ENCODE measurements around the gene VEGFB.

Gene VEGFB

GRCh38 chr11:64211181-64211872, 23.1 kb upstream of the VEGFB start:
- no peak for DNase-seq

- no peak for DNase-seq
Observed at GRCh38 chr11:64216879-64217278, 17.5 kb upstream of the VEGFB start.

DNA sequence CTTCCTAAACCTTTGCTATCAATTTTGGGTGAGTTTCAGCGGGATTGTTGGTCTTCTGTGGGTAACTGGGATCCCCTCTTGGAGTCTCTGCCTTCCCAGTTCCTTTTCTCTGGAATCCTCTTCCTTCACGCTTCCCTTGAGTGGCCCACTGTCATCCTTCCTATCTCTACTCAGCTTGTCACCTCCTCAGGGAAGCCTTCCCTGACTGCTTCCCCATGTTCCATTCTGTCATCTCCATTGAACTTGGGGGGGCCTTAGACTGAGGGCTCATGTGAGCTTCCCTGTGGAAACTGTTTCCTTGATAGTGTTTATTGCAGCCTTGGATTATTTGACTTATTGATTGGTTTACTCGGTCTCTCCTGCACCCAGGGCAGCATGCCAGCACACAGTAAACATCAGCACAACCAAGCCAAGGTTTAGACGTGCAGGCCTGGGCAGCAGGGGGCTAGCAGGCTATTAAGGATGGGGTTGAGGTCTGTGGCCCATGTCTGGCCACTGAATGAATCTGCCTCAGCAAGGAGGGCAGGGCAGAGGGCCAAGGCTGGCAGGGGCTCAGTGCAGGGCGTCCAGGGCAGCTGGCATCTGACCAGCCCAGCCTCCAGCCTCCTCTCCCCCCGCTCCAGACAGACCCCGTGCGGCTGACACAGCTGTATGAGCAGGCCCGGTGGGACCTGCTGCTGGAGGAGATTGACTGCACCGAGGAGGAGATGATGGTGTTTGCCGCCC, 15.6 kb upstream of the VEGFB start:
- no peak for DNase-seq

- DNase-seq = no peak
Observed at GRCh38 chr11:64219354-64219684, 15.1 kb upstream of the VEGFB start.

DNA sequence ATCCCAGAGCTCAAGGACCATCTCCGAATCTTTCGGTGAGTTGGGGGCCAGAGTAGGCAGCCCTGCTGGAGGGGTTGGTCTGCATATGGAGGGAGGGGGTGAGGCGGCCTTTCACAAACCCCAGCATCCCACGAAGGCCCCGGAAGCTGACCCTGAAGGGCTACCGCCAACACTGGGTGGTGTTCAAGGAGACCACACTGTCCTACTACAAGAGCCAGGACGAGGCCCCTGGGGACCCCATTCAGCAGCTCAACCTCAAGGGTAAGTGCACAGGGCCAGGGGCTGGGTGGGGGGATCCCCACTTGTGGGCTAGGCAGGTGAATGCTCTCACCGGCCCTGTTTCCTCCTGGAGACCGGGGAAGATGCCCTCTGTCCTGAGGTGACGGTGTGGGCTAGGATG, 14.6 kb upstream of the VEGFB start:
- no peak for DNase-seq

- DNase-seq = no peak
Observed at GRCh38 chr11:64220271-64220670, 14.1 kb upstream of the VEGFB start.

DNA sequence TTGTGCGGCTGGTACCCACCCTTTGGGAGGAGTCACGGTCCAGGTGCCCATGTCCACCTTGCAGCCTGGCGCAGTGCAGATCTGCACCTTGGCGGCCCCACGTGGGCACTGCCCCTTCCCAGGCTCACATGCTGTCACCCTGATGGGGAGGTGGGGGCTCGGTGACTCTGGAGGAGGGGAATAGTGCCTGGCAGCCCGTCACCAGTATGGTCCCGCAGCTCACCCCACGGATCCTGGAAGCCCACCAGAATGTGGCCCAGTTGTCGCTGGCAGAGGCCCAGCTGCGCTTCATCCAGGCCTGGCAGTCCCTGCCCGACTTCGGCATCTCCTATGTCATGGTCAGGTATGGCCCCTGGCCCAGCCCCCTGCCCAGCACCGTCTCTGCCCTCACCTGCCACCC, 13.6 kb upstream of the VEGFB start:
- no peak for DNase-seq

DNA sequence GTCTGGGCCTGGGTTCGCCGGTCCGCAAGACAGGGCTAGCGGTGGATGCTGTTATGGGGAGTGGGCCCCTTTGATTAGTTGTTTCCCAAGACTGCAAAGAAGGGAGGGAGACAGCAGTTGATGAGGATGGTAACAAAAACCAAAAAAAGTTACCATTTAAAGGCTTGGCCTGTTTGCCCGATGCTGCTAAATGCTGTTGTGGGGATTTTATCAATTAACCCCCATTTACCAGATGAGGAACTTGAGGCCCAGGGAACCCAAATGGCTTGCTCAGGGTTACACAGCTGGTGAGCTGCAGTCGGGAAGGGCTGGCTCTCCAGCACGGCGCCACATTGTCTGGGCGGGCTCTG, 11.8 kb upstream of the VEGFB start:
- DNase-seq = no peak

GRCh38 chr11:64223001-64223651, 11.3 kb upstream of the VEGFB start:
- no peak for DNase-seq

DNA sequence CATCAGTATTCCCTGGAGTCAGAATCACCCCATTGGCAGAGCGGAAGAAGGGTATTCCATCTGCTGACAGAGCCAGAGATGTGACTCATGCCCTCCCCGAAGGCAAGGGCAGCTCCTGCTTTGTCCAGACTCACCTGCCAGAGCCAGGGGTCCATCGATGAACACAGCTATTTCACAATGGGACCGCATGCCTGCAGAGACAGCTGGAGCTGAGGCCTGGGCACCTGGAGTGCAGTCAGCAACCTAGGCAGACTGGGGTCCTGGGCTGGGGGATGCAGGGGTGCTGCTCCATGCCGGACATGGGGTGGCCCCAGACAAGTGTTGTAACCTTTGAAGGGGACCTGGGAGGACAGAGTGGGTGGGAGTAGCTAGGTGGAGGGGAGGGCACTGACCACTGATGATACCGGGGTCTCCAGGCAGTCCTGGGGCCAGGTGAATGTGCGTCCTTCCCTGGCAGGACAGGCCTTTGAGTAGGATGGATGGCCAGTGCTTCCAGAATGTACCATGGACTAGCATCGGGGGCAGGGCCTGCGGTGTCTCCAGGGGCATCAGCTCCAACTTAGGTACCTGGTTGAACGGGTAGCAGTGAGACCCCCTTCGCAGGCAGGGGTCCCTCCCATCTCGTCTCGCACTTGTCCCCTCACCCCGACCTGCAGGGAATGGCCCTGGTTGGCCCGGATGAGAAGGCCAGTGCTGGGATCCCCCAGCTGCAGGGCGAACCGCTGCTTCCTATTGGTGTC, 10.1 kb upstream of the VEGFB start:
- DNase-seq = no peak

GRCh38 chr11:64224891-64225607, 9.3 kb upstream of the VEGFB start:
- DNase-seq = no peak

DNA sequence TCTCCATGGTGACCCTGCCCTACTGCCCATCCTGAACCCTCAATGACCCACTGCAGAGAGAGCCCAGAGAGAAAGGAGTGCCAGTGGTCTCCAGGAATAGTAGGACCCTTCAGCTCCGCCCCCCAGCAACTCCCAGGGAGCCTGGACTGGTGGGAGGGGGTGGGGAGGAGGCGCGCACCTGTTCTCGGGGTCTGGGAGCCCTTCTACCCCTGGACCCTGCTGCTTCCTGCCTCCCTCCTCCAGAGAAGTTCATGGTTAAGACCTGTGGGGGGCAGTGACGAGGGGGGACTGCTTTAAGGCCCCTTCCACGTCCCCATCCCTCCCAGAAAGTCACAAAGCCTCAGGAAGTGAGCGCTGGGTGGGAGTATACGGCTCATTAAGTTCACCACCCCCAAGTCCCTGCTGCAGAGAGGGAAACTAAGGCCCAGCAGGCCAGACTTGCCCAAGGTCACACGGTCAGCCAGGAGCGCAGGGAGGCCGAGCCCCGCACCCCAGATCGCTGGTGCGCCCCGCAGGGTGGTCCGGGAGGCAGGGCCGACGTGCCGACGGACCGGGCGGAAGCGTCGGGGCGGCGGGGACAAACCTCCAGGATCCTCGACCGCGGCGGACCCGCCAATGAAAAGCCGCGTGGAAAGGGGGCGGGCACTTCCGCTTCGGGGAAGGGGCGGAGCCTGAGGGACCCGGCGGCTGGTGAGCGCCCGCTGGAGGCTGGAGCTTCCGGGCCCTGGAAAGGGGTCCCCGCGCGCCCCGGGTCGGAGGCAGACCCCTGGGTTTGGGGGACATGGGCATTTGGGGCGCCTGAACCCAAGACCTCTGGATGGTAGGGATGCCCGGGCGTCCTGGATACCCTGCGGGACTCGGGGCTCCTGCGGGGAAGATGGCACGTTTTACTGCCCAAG, 8.5 kb upstream of the VEGFB start, which contains the start of the genes NUDT22 and TRPT1:
Gene NUDT22 (plus strand): TSS at position 667 of the 899 bp plus-strand sequence. CDS start 379 bp downstream, outside the sequence.
Gene TRPT1 (minus strand): TSS at position 579 of the 899 bp plus-strand sequence. CDS start 326 bp downstream, at position 253.
- peak; percentile 74 to 79 for DNase-seq

DNA sequence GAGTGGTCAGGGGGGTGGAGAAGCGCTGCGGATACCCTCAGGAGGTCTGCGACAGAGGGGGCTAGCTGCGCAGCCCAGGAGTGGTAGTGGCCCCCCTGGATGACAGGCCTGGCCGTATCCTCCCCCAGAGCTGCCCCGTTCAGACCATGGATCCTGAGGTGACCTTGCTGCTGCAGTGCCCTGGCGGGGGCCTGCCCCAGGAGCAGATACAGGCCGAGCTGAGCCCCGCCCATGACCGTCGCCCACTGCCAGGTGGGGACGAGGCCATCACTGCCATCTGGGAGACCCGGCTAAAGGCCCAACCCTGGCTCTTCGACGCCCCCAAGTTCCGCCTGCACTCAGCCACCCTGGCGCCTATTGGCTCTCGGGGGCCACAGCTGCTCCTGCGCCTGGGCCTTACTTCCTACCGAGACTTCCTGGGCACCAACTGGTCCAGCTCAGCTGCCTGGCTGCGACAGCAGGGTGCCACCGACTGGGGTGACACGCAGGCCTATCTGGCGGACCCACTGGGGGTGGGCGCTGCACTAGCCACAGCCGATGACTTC, 7.8 kb upstream of the VEGFB start:
- DNase-seq = no peak

- no peak for DNase-seq
Observed at GRCh38 chr11:64227405-64227956, 6.9 kb upstream of the VEGFB start.

- DNase-seq = no peak
Observed at GRCh38 chr11:64229090-64229743, 5.2 kb upstream of the VEGFB start.

DNA sequence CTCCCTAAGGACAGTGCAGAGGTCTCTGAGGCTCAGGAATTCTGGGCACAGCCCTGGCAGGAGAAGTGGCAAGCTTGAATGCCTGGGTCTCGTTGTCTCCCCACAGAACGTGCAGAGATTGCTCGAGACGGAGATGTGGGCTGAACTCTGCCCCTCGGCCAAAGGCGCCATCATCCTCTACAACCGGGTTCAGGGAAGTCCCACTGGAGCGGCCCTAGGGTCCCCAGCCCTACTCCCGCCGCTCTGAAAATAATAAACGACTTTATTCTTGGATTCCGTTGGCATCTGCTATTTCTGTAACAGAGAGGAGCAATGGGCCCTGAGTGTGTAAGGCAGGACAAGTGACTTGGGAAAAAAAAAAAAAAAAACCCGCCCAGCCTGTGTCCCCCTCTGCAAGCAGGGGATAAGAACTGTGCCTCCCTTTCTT, 4.6 kb upstream of the VEGFB start:
- DNase-seq = no peak

GRCh38 chr11:64230171-64230984, 4.0 kb upstream of the VEGFB start, which contains the start of gene DNAJC4:
DNAJC4 (plus strand) TSS chr11:64230548; CDS start chr11:64230855, 307 bp downstream.
- peak; percentile 63 to 75 for DNase-seq

- no peak for DNase-seq
Observed at GRCh38 chr11:64230985-64231365, 3.4 kb upstream of the VEGFB start.

- no peak for DNase-seq
Observed at GRCh38 chr11:64231546-64231945, 2.8 kb upstream of the VEGFB start.
